Measurements from ENCODE around the gene SHMT2. TPM values are rescaled to one million over a fixed set of nuclear protein-coding genes. Genes with fewer than 3 reads are reported as not detected.

Gene SHMT2
- total RNA-seq, 1 donor from 2014 or later = 490 TPM

DNA sequence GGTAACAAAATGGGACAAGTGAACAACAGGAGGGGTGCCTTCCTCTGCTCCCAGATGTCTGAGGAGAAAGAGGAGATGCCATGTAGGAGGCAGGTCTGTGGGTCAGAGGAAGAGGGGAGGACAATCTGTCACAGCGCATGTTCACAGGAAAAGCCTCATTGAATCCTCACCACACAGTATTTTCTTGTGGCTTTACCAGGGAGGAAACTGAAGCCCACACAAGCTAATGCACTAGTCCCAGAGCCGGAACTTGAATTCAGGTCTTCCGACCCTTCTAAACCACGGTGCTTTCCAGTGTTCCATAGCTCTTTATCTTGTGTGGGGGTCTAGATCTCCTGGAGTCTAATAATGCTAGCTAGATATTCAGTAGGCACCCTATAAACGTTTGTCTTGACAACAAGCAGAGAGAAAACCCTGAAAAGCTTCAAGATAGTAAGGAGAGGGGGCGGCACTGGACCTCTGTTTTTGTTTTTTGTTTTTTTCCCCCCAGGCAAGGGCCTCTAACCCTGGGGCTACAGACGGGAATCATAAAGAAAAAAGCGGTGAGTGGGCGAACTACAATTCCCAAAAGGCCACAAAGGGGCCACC is 371 bp upstream of the SHMT2 start:
- peaks cover 1% of the 10 kb centered on the region for H3K36me3 ChIP-seq (ENCODE audit: control insufficient read depth, insufficient read depth, low read length)
- DNase-seq (ENCODE audit: low read depth) = no peak
- H3K27me3 ChIP-seq (ENCODE audit: control insufficient read depth, insufficient read depth, low read length) = peaks cover 34% of the 10 kb centered on the region
- peak overlapping the region; percentile 67 for H3K4me3 ChIP-seq (ENCODE audit: low read depth, low read length)
- TF ChIP-seq, protein P1, sequence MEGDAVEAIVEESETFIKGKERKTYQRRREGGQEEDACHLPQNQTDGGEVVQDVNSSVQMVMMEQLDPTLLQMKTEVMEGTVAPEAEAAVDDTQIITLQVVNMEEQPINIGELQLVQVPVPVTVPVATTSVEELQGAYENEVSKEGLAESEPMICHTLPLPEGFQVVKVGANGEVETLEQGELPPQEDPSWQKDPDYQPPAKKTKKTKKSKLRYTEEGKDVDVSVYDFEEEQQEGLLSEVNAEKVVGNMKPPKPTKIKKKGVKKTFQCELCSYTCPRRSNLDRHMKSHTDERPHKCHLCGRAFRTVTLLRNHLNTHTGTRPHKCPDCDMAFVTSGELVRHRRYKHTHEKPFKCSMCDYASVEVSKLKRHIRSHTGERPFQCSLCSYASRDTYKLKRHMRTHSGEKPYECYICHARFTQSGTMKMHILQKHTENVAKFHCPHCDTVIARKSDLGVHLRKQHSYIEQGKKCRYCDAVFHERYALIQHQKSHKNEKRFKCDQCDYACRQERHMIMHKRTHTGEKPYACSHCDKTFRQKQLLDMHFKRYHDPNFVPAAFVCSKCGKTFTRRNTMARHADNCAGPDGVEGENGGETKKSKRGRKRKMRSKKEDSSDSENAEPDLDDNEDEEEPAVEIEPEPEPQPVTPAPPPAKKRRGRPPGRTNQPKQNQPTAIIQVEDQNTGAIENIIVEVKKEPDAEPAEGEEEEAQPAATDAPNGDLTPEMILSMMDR (IDR thresholded peaks at IDR 0.05; ENCODE audit: insufficient read depth, low read length, poor library complexity, severe bottlenecking) = no peak

DNA sequence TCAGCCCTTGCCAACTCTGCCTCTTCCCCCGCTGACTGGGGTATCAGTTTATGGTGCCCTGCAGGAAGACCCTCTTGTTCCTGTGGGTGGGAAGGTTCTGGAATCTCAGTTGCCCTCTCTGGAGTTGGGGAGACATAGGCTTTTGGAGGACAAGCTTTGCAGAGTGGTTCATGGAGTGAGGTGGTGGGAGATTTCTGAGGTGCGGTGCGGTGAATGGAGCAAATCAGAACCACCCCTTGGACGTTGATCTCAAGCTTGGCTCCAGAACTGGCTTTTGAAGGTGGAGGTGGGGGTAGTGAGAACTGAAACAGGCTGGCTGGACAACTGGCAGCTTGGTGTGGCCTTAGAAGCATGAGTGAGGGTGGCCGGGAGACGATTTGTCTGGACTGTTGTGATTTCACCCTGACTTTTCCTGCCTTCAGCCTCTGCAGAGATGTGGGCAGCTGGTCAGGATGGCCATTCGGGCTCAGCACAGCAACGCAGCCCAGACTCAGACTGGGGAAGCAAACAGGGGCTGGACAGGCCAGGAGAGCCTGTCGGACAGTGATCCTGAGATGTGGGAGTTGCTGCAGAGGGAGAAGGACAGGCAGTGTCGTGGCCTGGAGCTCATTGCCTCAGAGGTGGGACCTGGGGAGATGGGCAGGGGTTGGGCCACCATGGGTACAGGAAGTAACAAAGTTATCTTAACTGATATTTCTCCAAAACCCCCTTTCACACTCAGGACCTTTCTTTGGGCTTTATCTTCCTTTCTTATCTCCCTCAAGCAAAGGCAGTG is 1.1 kb downstream of the SHMT2 start:
- Histone ChIP-seq H3K27me3 (ENCODE audit: control insufficient read depth, insufficient read depth, low read length) (peaks cover 26% of the 10 kb centered on the region), H3K4me3 (ENCODE audit: low read depth, low read length) (peak overlapping the region; percentile 67), H3K36me3 (ENCODE audit: control insufficient read depth, insufficient read depth, low read length) (peaks cover 1% of the 10 kb centered on the region)
- TF ChIP-seq, protein P1 (IDR thresholded peaks at IDR 0.05; ENCODE audit: insufficient read depth, low read length, poor library complexity, severe bottlenecking) = no peak
- DNase-seq (ENCODE audit: low read depth) = no peak

DNA sequence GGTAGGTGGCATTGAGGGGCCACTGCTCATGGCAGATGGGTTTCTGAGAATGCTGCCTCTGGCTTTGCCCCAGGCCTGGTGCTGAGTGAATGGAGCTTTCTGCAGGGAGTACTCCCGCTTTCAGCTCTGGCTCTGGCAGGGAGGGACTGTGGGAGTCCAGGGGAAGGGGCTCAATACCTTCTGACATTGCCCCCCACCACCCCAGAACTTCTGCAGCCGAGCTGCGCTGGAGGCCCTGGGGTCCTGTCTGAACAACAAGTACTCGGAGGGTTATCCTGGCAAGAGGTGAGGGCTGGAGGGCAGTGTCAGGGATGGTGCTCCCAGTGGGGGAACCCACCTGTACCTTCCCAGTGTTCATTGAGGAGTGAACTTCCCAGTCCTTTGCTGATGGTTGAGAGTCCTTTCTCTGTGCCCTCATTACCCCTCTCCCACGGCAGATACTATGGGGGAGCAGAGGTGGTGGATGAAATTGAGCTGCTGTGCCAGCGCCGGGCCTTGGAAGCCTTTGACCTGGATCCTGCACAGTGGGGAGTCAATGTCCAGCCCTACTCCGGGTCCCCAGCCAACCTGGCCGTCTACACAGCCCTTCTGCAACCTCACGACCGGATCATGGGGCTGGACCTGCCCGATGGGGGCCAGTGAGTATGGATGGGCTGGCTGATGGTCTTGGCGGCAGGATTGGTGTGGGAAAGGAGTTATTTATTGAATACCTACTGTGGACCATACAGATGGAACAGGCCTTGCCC is 1.9 kb downstream of the SHMT2 start:
- peaks cover 28% of the 10 kb centered on the region for H3K27me3 ChIP-seq (ENCODE audit: control insufficient read depth, insufficient read depth, low read length)
- H3K36me3 ChIP-seq (ENCODE audit: control insufficient read depth, insufficient read depth, low read length) = peaks cover 1% of the 10 kb centered on the region
- TF ChIP-seq, protein P1 (IDR thresholded peaks at IDR 0.05; ENCODE audit: insufficient read depth, low read length, poor library complexity, severe bottlenecking) = no peak
- H3K4me3 ChIP-seq (ENCODE audit: low read depth, low read length) = no peak overlapping the region
- no peak for DNase-seq (ENCODE audit: low read depth)

DNA sequence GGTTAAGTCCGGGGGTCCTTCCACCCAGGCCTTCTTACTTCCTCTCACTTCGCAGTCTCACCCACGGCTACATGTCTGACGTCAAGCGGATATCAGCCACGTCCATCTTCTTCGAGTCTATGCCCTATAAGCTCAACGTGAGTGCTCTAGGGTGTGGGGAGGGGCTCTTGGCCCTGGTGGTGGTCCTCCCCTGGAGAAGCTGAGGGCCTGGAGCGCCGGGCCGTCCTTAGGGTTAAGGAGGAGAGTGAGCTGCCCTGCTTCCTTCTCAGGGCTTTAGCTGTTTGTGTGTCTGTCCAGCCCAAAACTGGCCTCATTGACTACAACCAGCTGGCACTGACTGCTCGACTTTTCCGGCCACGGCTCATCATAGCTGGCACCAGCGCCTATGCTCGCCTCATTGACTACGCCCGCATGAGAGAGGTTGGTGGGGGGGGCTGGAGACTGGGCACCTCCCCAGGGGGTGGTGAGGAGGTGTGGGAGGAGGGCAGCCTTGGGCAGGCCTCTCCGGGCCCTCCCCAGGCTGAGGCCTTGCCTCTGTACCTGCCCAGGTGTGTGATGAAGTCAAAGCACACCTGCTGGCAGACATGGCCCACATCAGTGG is 2.7 kb downstream of the SHMT2 start:
- no peak for DNase-seq (ENCODE audit: low read depth)
- TF ChIP-seq, protein P1 (IDR thresholded peaks at IDR 0.05; ENCODE audit: insufficient read depth, low read length, poor library complexity, severe bottlenecking) = no peak
- Histone ChIP-seq H3K27me3 (ENCODE audit: control insufficient read depth, insufficient read depth, low read length) (peaks cover 28% of the 10 kb centered on the region), H3K36me3 (ENCODE audit: control insufficient read depth, insufficient read depth, low read length) (peaks cover 1% of the 10 kb centered on the region), H3K4me3 (ENCODE audit: low read depth, low read length) (no peak overlapping the region)

DNA sequence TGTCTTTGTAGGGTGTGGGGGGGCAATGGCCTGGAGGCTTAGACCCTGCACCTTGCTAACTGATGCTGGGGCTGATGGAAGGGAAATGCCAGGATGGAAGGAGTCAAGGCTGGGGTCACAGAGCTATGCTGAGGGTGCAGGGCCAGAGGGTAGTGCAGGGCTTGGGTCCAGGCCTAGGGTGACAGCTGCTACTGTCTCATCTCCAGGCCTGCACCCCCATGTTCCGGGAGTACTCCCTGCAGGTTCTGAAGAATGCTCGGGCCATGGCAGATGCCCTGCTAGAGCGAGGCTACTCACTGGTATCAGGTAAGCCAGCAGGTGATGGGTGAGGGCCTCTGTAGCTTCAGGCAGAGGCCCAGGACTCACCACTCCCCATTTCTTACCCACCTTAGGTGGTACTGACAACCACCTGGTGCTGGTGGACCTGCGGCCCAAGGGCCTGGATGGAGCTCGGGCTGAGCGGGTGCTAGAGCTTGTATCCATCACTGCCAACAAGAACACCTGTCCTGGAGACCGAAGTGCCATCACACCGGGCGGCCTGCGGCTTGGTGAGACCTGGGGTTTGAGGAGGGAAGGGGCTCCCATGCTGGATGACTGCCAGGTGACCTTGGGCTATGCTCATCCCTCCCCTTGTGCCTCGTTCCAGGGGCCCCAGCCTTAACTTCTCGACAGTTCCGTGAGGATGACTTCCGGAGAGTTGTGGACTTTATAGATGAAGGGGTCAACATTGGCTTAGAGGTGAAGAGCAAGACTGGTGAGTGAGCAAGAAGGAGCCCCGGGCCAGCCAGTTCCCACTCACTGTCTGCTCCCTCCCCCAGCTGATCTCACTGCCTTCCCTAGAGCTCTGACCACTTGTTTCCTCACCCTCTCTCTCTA is 4.1 kb downstream of the SHMT2 start:
- peaks cover 36% of the 10 kb centered on the region for H3K27me3 ChIP-seq (ENCODE audit: control insufficient read depth, insufficient read depth, low read length)
- DNase-seq (ENCODE audit: low read depth) = no peak
- no peak overlapping the region for H3K4me3 ChIP-seq (ENCODE audit: low read depth, low read length)
- H3K36me3 ChIP-seq (ENCODE audit: control insufficient read depth, insufficient read depth, low read length) = peaks cover 1% of the 10 kb centered on the region
- TF ChIP-seq, protein P1 (IDR thresholded peaks at IDR 0.05; ENCODE audit: insufficient read depth, low read length, poor library complexity, severe bottlenecking) = no peak
